HepG2 (cell line): Measurements from ENCODE around the gene CNTNAP1. TPM values are rescaled to one million over a fixed set of nuclear protein-coding genes. Genes with fewer than 3 reads are reported as not detected.
A peak's percentile ranks its signal among the peaks of the same experiment; 100 is the strongest.

ENCODE experiments used
- AGO1 ChIP-seq: fragments of 200-400 bp; formaldehyde crosslinking; IDR thresholded peaks from 2 replicates; pipeline ENCODE4 v1.6.1; 2017; ENCODE audit warnings: mild to moderate bottlenecking, low read depth, low read length, moderate library complexity; ENCODE audit not compliant: poor library complexity, severe bottlenecking
- CBX2 ChIP-seq, 2 experiments: fragments of 200-600 bp in 1 of 2; sonication (generic); formaldehyde crosslinking in 1 of 2; IDR thresholded peaks; 2 replicates each; pipeline versions ENCODE4 v1.7.0 to v1.8.1; 2018 to 2022; ENCODE audit warnings: low read depth in 2 of 2, low read length in 1 of 2, mild to moderate bottlenecking in 1 of 2, missing genetic modification reagents in 1 of 2
- ERF ChIP-seq: IDR thresholded peaks from 2 replicates; pipeline ENCODE4 v1.6.1; 2018; ENCODE audit warnings: missing biosample characterization, missing genetic modification reagents
- GABPA ChIP-seq, 2 experiments: IDR thresholded peaks; 2 replicates each; pipeline ENCODE4 v1.6.1; 2011 to 2016; ENCODE audit warnings: low read depth in 2 of 2, low read length in 1 of 2, missing biosample characterization in 1 of 2, missing genetic modification characterization in 1 of 2
- JUN ChIP-seq: sonication (generic); formaldehyde crosslinking; IDR thresholded peaks from 2 replicates; pipeline ENCODE4 v1.4.0; 2020; ENCODE audit warnings: mild to moderate bottlenecking, missing genetic modification reagents
- LCORL ChIP-seq, 2 experiments: fragments of 450-650 bp in 1 of 2; sonication (generic) in 1 of 2; formaldehyde crosslinking in 1 of 2; IDR thresholded peaks; 2 replicates each; pipeline versions ENCODE4 v1.5.0 to v1.6.1; 2017 to 2020; ENCODE audit warnings: antibody characterized with exemption in 1 of 2, missing genetic modification reagents in 1 of 2
- MATR3 ChIP-seq: sonication (generic); formaldehyde crosslinking; IDR thresholded peaks from 2 replicates; pipeline ENCODE4 v1.4.0; 2020; ENCODE audit warnings: missing genetic modification reagents
- SOX5 ChIP-seq: IDR thresholded peaks from 2 replicates; pipeline ENCODE4 v1.6.1; 2016; ENCODE audit warnings: borderline replicate concordance
- THAP11 ChIP-seq: IDR thresholded peaks from 2 replicates; pipeline ENCODE4 v1.6.1; 2016; ENCODE audit warnings: missing biosample characterization, missing genetic modification reagents
- ZMYM3 ChIP-seq: sonication (generic); formaldehyde crosslinking; IDR thresholded peaks from 2 replicates; pipeline ENCODE4 v1.5.1; 2020; ENCODE audit warnings: mild to moderate bottlenecking, missing genetic modification reagents
- ZNF292 ChIP-seq: sonication (generic); formaldehyde crosslinking; IDR thresholded peaks from 2 replicates; pipeline ENCODE4 v1.8.1; 2022; ENCODE audit warnings: mild to moderate bottlenecking, low read depth, missing genetic modification reagents, borderline replicate concordance
- ZNF547 ChIP-seq: sonication (generic); formaldehyde crosslinking; IDR thresholded peaks from 2 replicates; pipeline ENCODE4 v1.5.1; 2020; ENCODE audit warnings: mild to moderate bottlenecking, missing genetic modification reagents
- ZNF556 ChIP-seq: sonication (generic); formaldehyde crosslinking; IDR thresholded peaks from 2 replicates; pipeline ENCODE4 v1.4.0; 2020; ENCODE audit warnings: mild to moderate bottlenecking, missing genetic modification reagents, borderline replicate concordance
- ZNF616 ChIP-seq: sonication (generic); formaldehyde crosslinking; IDR thresholded peaks from 2 replicates; pipeline ENCODE4 v1.5.0; 2020; ENCODE audit warnings: low read depth, mild to moderate bottlenecking, missing genetic modification reagents
- ZNF747 ChIP-seq: sonication (generic); formaldehyde crosslinking; IDR thresholded peaks from 2 replicates; pipeline ENCODE4 v1.8.1; 2023; ENCODE audit warnings: missing genetic modification reagents, mild to moderate bottlenecking, borderline replicate concordance
- polyA plus RNA-seq, 8 experiments: library from polyadenylated mRNA; depleted of rRNA in 3 of 8; stranded (reverse) in 7 of 8; unstranded in 1 of 8; fragments of >200 nt; fragmentation: Illumina TruSeq in 4 of 8; extraction: Trizol in 4 of 8; gene quantifications; 2 replicates each; pipeline versions ENCODE4 v1.2.1 to v1.2.3, GENCODE V29; 2011 to 2016; ENCODE audit warnings: low read depth in 4 of 8, missing spikeins in 1 of 8, mixed read lengths in 1 of 8; ENCODE audit not compliant: insufficient read depth in 1 of 8
- total RNA-seq, 5 experiments: library from RNA; depleted of rRNA; stranded (reverse); fragments of >200 nt; fragmentation: Illumina TruSeq; extraction: Trizol; gene quantifications; 2 replicates each; pipeline ENCODE4 v1.2.3, GENCODE V29; 2016; ENCODE audit warnings: low read depth in 1 of 5
- TF ChIP-seq, protein P1 (sequence below): sonication (generic); formaldehyde crosslinking; IDR thresholded peaks from 2 replicates; pipeline ENCODE4 v1.5.1; 2020; ENCODE audit warnings: mild to moderate bottlenecking, moderate library complexity, missing genetic modification reagents
- TF ChIP-seq, protein P2 (sequence below): sonication (generic); formaldehyde crosslinking; conservative IDR thresholded peaks from 2 replicates; pipeline ENCODE4 v1.8.1; 2023; ENCODE audit warnings: missing genetic modification reagents
- TF ChIP-seq, protein P3 (sequence below): sonication (generic); formaldehyde crosslinking; IDR thresholded peaks from 2 replicates; pipeline ENCODE4 v1.4.0; 2020; ENCODE audit warnings: missing genetic modification reagents
- TF ChIP-seq, protein P4 (sequence below): IDR thresholded peaks from 2 replicates; pipeline ENCODE4 v1.6.1; 2016
- TF ChIP-seq, protein P5 (sequence below): sonication (generic); formaldehyde crosslinking; IDR thresholded peaks from 2 replicates; pipeline ENCODE4; 2020; ENCODE audit warnings: missing genetic modification reagents, mild to moderate bottlenecking, borderline replicate concordance

The CNTNAP1 gene
- total and polyA plus RNA-seq, 2 of the 13 experiments (the other 11 are each of a cell fraction or from before 2014, with no cell fraction given) = 4.5 to 7.7 TPM

DNA sequence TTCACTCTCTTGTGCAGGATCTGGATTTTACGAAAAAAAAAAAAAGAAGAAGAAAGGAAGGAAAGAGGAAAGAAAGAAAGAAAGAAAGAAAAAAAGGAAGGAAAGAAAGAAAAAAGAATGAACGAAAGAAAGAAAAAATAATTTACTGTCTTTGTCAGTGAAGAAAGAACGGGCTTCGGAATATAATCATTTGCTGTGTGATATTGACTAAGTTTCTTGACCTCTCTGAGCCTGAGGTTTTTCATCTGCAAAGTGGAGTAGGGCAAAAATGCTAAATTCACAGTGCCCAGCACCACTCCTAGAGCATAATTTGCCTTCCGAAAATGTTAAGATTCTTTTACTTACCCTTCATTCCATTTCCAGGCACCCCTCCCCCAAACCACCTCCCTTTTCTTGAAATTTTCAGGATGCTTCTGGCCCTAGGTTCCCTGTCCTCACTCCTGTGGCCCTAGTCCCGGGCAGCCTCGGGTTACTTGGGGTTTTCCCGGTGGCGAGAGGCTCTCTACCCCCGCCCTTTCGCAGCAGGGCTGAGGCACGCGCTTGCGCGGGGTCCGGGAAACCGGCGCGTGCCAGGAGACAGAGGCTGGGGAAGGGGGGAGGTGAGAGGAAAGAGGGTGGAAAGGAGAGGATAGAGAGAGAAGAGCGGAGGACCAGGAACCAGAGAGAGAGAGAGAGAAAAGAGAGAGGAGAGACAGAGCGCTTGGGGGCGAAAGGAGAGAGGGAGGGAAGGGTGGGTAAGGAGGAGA is at the start of gene CNTNAP1 (continued):
- TF ChIP-seq GABPA (IDR thresholded peaks at IDR 0.05; ENCODE audit: low read depth, low read length) (no peak), GABPA (CRISPR knock-in tag; IDR thresholded peaks at IDR 0.05; ENCODE audit: low read depth) (0 out of 2 replicates have a peak, but pooled peaks have one; percentile 20), ZNF547 (peak; percentile 67; the same call in 1 of the 2 replicates), LCORL (IDR thresholded peaks at IDR 0.05) (no peak), LCORL (CRISPR knock-in tag; IDR thresholded peaks at IDR 0.05) (peak; percentile 59; the same call in 1 of the 2 replicates), ERF (CRISPR knock-in tag) (peak; percentile 45; the same call in 1 of the 2 replicates), ZNF556 (CRISPR knock-in tag) (peak; percentile 43; the same call in 1 of the 2 replicates), AGO1 (peak; percentile 24), ZMYM3 (CRISPR knock-in tag) (peak; percentile 98), CBX2 (IDR thresholded peaks at IDR 0.05; ENCODE audit: low read depth, low read length) (no peak), CBX2 (CRISPR knock-in tag; IDR thresholded peaks at IDR 0.05; ENCODE audit: low read depth) (no peak), ZNF616 (CRISPR knock-in tag) (no peak), THAP11 (CRISPR knock-in tag) (0 out of 2 replicates have a peak, but pooled peaks have one; percentile 40), SOX5 (CRISPR knock-in tag) (peak; percentile 26; the same call in 1 of the 2 replicates), ZNF292 (peak; percentile 22; the same call in 1 of the 2 replicates), MATR3 (no peak), JUN (CRISPR knock-in tag) (no peak), ZNF747 (CRISPR knock-in tag) (peak; percentile 24; the same call in 1 of the 2 replicates)
- TF ChIP-seq, protein P1, sequence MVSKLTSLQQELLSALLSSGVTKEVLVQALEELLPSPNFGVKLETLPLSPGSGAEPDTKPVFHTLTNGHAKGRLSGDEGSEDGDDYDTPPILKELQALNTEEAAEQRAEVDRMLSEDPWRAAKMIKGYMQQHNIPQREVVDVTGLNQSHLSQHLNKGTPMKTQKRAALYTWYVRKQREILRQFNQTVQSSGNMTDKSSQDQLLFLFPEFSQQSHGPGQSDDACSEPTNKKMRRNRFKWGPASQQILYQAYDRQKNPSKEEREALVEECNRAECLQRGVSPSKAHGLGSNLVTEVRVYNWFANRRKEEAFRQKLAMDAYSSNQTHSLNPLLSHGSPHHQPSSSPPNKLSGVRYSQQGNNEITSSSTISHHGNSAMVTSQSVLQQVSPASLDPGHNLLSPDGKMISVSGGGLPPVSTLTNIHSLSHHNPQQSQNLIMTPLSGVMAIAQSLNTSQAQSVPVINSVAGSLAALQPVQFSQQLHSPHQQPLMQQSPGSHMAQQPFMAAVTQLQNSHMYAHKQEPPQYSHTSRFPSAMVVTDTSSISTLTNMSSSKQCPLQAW (CRISPR knock-in tag) = peak; percentile 76
- TF ChIP-seq, protein P2, sequence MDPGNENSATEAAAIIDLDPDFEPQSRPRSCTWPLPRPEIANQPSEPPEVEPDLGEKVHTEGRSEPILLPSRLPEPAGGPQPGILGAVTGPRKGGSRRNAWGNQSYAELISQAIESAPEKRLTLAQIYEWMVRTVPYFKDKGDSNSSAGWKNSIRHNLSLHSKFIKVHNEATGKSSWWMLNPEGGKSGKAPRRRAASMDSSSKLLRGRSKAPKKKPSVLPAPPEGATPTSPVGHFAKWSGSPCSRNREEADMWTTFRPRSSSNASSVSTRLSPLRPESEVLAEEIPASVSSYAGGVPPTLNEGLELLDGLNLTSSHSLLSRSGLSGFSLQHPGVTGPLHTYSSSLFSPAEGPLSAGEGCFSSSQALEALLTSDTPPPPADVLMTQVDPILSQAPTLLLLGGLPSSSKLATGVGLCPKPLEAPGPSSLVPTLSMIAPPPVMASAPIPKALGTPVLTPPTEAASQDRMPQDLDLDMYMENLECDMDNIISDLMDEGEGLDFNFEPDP (CRISPR knock-in tag) = 0 out of 2 replicates have a peak, but pooled peaks have one; percentile 32
- TF ChIP-seq, protein P3, sequence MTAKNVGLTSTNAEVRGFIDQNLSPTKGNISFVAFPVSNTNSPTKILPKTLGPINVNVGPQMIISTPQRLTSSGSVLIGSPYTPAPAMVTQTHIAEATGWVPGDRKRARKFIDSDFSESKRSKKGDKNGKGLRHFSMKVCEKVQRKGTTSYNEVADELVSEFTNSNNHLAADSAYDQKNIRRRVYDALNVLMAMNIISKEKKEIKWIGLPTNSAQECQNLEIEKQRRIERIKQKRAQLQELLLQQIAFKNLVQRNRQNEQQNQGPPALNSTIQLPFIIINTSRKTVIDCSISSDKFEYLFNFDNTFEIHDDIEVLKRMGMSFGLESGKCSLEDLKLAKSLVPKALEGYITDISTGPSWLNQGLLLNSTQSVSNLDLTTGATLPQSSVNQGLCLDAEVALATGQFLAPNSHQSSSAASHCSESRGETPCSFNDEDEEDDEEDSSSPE (CRISPR knock-in tag) = peak; percentile 42; the same call in 1 of the 2 replicates
- TF ChIP-seq, protein P4, sequence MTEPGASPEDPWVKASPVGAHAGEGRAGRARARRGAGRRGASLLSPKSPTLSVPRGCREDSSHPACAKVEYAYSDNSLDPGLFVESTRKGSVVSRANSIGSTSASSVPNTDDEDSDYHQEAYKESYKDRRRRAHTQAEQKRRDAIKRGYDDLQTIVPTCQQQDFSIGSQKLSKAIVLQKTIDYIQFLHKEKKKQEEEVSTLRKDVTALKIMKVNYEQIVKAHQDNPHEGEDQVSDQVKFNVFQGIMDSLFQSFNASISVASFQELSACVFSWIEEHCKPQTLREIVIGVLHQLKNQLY (CRISPR knock-in tag) = peak; percentile 28; the same call in 1 of the 2 replicates
- TF ChIP-seq, protein P5, sequence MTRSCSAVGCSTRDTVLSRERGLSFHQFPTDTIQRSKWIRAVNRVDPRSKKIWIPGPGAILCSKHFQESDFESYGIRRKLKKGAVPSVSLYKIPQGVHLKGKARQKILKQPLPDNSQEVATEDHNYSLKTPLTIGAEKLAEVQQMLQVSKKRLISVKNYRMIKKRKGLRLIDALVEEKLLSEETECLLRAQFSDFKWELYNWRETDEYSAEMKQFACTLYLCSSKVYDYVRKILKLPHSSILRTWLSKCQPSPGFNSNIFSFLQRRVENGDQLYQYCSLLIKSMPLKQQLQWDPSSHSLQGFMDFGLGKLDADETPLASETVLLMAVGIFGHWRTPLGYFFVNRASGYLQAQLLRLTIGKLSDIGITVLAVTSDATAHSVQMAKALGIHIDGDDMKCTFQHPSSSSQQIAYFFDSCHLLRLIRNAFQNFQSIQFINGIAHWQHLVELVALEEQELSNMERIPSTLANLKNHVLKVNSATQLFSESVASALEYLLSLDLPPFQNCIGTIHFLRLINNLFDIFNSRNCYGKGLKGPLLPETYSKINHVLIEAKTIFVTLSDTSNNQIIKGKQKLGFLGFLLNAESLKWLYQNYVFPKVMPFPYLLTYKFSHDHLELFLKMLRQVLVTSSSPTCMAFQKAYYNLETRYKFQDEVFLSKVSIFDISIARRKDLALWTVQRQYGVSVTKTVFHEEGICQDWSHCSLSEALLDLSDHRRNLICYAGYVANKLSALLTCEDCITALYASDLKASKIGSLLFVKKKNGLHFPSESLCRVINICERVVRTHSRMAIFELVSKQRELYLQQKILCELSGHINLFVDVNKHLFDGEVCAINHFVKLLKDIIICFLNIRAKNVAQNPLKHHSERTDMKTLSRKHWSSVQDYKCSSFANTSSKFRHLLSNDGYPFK (CRISPR knock-in tag) = peak; percentile 43; the same call in 1 of the 2 replicates
